GM12872 (cell line): Measurements from ENCODE around the gene GPR179.

Experiments used
- TF ChIP-seq, protein P1 (sequence below): IDR thresholded peaks from 3 replicates; pipeline ENCODE4 v1.5.1; 2011; ENCODE audit warnings: low read depth, mild to moderate bottlenecking, low read length, moderate library complexity; ENCODE audit not compliant: insufficient read depth

GPR179 gene

DNA sequence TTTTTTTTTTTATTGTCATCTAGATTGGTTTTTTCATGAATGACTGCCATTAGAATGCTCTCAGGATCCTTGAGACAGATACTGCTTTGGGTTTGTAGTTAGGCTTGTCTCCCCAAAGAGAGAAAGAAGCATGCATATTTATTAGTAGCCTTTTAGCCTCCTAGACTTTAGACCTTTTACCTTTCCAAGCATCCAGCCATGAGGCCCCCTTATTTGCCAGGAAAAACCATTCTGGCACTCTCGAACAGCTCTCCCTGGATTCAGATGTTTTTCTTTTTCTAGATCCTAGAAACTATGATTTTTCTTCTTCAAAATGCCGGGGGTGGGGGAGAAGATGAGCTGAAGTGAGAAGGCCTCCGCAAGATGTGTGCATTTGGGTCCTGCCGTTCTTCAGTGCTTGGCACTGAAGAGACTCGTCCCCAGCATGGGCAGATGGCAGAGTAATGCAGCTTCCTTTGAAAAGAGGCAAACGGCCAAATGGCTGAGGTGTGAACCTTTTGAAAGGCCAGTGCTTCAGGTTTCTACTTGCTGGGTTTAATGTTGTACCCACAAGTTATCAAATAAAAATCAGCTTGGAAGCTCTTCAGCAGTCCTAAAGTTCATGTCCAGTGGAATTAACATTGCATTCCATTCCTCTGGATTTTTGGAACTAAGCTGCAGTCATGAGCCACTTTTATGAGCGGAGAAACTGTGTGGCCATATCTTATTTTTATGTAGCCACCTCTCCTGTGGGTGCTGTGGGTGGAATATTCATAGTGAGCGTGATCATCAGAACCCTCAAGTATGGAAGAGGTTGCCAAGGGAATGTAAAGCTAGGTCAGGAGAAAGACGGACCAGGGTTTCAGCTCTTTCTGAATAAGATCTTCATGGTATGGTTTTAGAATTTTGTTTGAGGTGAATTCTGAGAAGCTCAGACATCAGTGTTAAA is 15.1 kb upstream of the GPR179 start:
- TF ChIP-seq, protein P1, sequence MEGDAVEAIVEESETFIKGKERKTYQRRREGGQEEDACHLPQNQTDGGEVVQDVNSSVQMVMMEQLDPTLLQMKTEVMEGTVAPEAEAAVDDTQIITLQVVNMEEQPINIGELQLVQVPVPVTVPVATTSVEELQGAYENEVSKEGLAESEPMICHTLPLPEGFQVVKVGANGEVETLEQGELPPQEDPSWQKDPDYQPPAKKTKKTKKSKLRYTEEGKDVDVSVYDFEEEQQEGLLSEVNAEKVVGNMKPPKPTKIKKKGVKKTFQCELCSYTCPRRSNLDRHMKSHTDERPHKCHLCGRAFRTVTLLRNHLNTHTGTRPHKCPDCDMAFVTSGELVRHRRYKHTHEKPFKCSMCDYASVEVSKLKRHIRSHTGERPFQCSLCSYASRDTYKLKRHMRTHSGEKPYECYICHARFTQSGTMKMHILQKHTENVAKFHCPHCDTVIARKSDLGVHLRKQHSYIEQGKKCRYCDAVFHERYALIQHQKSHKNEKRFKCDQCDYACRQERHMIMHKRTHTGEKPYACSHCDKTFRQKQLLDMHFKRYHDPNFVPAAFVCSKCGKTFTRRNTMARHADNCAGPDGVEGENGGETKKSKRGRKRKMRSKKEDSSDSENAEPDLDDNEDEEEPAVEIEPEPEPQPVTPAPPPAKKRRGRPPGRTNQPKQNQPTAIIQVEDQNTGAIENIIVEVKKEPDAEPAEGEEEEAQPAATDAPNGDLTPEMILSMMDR, result no peak

DNA sequence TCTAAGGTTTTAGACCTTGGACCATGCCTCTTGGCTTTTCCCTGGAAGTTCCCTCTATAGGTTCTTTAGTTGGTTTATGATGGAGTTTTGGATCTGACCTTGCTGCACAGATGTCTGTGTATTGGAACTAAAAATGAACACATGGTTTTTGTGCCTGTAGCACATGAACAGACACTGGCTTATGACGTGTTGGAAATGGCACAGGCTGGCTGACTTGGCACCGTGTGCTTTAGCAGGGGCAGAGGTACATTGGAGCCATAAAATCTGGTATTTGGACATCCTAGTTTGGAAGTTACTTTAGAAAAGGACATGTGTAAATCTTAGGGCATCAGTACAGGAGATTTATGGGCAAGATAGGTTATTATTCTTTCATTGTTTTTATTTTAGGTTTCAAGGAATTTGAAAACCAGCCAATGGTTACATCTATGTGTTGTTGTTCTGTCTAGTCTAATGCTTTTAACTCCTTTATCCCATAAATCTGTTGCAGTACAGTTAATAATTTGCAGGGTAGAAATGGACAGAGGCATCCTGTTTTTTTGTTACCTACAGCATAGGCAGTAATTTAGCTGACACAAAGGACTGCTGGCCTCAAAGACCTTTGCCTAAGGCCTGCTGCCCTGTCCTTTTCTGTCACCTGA is 13.8 kb upstream of the GPR179 start:
- TF ChIP-seq, protein P1, result no peak

DNA sequence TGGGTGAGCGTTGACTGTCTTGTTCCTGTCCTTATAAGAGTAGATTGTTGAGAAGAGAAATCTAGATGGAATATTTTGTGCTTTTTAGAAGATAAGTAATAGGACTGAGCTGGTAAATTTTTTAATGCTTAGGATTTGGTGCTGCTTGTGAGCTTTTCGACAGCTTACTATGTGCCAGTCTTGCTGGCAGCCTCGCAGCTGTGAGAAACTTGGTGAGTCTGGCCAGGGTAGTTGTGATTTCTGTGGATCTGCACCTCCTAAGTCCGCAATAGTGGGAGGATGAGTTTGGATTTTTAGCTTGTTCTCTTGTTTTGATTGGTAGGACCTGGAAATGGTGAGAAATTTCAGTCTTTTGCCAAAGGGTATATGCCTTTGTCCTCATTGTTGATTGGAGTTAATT is 11.5 kb upstream of the GPR179 start:
- TF ChIP-seq, protein P1, result no peak

DNA sequence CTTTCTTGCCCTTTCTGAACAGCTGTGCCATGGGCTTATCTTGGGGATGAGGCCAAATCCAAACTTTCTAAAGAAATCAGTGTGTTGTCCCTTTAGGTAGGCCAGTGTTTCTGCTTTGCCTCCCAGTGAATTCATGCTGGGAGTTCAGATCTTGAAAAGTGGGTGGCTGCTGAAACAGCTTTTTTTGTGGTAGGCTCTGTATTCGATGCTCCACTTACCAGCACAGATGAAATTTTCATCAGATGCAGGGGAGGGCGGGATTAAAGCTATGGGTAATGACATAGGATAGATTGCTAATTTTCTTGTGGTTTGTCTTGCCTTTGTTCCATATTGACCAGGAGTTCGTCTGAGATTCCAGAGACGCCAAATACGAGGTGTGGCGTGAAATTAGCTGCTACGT is 10.7 kb upstream of the GPR179 start:
- TF ChIP-seq, protein P1, result no peak

DNA sequence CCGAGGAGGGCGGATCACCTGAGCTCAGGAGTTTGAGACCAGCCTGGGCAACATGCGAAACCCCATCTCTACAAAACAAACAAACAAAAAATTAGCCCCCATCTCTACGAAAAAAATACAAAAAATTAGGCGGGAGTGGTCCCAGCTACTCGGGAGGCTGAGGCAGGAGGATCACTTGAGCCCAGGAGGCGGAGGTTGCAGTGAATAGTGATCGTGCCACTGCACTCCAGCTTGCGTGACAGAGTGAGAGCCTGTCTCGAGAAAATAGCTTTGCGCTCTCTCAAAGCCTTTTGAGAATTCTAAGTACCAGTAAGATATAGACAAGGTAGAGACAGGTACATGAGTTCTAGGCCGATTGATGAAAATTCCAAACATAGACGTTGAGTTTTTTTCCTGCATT is 9.9 kb upstream of the GPR179 start:
- TF ChIP-seq, protein P1, result no peak

DNA sequence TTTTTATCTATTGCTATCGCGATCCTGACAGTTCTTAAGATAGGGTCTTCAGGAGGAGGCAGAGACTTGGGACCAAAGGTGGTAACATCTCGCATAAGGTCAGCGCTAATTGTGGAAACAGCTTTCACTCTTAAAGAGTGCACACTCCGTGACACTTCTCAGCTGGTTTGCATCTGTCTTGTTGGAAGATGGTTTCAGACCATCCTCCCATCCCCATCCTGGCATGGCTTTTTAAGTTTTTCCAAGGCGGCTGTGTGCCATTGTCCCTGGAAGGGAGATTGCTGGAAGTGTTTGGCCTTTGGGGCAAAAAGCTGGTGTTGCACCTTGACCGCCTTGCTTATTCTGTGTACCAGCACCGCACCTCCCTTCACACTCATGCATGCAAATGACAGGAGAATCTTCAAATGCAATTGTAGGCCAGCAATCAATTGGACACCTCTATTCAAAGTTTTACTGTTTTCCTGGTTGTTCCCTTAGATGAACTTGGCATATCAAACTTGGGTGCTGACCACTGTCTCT is 9.4 kb upstream of the GPR179 start:
- TF ChIP-seq, protein P1, result no peak
